ENCODE data around the gene AWAT2.

Gene AWAT2

DNA sequence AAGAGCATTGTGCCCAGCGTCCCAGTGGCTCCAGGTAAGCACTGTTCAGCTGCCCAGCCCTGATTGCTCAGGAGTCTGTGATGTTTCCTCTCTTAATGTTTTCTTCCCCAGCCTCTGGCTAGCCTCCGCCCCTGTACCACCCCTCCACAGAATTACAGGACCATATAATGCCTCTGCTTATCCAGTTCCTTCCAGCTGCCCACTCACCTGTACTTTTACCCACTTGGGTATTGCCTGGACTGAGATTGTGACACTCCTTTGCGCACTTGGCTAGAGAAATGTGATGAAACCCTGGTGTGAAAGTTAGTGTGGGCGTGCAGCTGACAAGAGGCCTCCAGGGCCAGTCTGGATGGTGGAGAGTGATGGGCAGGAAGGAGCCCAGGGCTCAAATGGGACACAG is at the start of gene AWAT2:
Gene AWAT2 (minus strand): TSS at position 14 of the 400 bp plus-strand sequence. CDS start 6 bp downstream, at position 8.
- no peak for DNase-seq

DNA sequence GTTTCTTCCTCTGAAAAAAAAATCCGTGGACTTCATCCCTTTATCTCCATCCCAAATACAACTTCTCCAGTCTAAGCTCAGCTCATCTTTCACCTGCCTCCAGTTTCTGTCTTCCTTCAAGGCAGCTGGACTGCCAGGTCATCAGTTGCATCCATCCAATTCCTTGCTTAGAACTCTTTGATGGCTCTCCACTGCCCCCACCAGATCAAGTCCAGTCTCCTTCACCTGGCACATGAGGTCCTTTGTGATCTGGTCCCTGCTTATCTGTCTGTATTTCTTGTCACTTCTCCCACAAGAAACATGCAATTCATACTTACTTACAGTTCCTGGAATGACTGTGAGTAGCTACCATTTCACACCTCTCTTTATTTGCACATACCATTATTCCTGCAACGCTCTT is 46.3 kb upstream of the AWAT2 start:
- no peak for DNase-seq

GRCh38 chrX:70092247-70092646 is 42.5 kb upstream of the AWAT2 start:
- DNase-seq = no peak

- DNase-seq = no peak
These were observed 40.0 kb upstream of the AWAT2 start for GRCh38 chrX:70089604-70090297.

GRCh38 chrX:70088751-70089150 is 39.0 kb upstream of the AWAT2 start:
- DNase-seq = no peak

DNA sequence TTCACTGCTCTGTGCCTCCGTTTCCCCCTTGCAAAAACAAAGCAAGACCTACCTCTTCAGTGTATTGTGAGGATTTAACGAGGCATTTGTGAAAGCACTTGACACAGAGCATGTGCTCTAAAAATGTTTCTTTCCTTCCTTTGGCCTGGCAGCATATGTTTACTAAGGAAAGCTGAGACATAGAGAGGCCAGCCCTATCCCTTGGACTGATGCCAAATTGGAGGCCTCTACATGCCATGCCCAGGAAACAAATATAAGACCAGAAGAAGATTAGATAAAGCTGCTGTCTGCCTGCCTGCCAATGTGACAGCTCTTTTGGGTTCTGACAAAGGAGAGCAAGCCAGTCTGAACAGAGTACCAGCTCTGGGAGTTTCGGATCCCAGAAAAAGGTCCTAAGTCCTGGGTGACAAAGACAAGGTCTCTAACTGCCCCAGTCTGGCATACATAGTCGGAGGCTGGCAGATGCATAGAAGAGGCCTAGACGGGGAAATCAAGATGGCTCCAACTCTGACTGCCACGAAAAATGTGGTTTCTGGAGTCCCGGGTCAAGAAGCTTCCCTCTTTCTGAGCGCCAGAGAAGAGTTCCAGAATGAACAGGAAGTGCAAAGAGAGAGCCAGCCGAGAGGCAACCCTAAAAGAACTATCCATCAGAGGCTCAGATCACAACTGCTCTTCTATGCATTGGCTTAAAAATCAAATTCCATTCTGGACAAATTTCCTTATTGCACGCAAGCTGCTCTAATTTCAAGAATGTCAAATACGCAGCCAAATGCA is 38.3 kb upstream of the AWAT2 start:
- DNase-seq = no peak

DNA sequence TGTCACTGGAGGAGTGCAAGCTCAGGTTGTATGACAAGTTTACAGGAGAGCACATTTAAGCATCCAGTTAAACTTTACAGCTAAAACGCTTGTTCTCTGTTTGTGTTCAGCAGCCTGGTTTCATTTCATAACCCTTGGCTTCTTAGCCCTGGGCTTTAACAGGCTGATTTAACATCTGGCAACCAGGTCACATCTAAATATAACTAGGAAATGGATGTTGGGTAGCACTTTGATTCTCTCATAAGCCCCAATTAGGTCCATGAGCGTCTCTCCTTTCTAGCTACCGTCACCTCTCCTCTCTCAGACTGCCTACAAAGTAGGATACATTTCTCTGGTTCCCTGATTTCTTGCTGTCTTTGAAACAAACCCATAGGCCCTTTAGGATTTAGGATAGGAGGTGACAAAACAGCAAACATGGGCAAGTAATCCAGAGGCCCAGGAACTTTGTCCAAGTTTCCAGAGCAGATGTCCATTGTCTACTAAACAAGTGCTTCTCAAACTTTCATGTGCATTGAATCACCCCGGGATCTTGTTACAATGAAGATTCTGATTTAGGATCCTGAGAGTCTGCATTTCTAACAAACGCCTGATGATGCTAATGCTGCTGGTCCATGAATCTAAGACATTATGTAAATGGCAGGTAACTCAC is 35.0 kb upstream of the AWAT2 start:
- no peak for DNase-seq

DNA sequence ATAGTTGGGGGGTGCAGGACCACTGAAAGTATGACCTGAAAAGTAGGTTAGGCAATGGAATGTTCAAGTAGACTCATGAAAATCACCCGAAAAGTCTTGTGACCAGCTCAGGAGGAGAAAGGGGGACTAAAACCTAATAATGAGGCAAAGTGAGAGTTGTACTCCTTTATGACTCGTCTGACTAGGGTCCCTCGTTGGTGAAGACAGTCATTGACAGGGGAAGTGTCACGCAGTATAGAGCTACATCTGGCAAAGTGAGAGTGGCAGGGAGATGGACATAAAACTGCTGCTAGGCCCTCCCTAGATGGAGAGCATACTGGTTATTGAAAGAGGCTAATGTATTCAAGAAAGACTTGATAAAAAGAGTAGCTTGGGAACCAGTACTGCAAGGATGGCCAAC is 33.0 kb upstream of the AWAT2 start:
- no peak for DNase-seq

GRCh38 chrX:70079870-70080269 is 30.1 kb upstream of the AWAT2 start:
- no peak for DNase-seq

DNA sequence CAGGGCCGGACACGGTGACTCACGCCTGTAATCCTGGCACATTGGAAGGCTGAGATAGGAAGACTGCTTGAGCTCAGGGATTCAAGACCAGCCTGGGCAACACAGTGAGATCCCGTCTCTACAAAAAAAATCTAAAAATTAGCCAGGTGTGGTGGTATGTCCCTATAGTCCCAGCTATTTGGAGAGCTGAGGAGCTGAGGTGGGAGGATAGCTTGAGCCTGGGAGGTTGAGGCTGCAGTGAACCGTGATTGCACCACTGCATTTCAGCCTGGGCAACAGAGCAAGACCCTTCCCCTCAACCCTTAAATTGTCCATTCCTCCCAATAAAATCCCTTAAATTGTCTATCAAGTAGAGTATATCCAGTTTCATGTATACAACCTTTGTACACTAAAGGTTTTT is 29.6 kb upstream of the AWAT2 start:
- no peak for DNase-seq

GRCh38 chrX:70066646-70067045 is 16.9 kb upstream of the AWAT2 start:
- no peak for DNase-seq

DNA sequence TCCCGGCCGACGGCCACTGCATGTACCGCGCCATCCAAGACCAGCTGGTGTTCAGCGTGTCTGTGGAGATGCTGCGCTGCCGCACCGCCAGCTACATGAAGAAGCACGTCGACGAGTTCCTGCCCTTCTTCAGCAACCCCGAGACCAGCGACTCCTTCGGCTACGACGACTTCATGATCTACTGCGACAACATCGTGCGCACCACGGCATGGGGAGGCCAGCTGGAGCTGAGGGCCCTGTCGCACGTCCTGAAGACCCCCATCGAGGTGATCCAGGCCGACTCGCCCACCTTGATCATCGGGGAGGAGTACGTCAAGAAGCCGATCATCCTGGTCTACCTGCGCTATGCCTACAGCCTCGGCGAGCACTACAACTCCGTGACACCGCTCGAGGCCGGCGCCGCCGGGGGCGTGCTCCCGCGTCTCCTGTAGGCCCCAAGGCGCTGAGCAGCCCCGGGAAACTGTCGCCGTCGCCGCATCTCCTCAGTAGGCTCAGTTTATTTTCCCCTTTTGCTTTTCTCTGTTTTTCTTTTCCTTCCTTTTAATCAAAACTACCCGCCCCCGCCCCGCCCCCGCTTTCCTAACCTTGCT is 13.3 kb upstream of the AWAT2 start:
- no peak for DNase-seq

GRCh38 chrX:70062076-70062475 is 12.3 kb upstream of the AWAT2 start, which contains the start of gene OTUD6A:
TSS of gene OTUD6A (plus strand) at chrX:70062457. CDS start at chrX:70062525, 68 bp downstream.
- no peak for DNase-seq

GRCh38 chrX:70054391-70054790 is 4.7 kb upstream of the AWAT2 start:
- DNase-seq = no peak

DNA sequence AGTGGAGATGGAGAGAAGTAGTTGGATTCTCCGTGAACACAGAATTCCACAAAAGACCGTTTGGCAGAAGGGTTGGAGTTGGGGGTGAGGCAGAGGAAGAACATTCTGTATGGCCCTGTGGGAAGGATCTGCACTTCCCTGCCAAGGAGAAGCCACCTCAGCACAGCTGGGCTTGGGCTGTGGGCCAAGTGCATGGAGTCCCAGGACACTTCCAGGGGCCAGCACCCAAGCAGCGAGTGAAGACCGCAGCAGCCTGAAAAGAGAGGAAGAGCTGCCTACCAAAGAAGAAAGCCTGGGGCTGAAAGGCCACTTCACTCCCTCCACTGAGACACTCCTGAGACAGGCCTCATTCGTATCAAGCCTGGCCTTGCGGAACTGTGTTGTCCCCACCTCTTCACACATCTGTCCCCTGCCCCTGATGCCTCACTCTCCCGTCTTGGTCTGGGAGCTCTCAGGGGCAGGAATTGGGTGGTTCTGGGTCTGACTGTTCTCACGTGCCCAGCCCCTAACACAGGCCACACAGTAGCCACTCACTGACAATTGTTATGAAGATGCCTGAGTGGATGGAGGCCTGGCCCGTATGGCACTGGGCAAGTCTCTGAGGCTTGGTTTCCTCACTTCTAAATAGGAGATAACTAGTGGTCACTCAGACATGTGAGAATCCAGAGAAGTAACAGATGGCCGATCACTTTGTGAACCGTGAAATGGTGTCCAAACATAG is 3.3 kb upstream of the AWAT2 start:
- DNase-seq = no peak

DNA sequence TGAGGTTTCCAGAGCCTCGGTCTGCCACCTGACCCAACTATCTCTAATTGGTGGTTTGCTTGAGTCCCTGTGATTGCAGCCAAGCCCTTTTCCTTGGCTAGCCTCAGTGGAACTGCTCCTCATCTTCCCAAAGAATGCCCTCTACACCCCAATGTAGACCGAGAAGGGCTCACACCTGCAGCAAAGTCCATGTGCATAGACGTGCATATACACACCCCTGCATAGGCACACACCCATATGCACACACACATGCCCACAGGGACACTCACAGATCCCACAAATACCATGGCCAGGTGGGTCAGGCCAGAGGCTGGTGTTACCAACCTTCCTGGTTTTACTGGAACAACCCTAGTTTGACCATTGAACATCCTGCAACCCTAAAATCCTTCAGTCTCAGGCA is 332 bp downstream of the AWAT2 start:
- no peak for DNase-seq

DNA sequence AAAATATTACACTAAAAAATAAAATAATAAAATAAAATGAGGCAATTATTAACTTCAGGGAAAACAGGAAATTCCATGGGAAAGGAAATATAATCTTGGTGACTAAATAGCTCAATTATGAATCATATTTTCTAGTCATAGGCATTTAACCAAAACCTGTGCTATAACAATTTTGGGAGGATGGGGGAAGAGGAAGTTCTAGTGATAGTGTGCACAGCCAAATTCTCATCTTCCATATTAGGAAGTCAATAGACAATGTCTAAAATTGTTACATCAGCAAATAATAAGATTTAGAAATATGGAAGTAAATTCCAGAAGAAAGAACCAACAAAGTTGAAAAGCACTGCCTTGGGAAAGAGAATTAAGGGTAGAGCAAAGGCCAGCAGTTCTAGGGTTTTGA is 2.8 kb downstream of the AWAT2 start:
- no peak for DNase-seq

- DNase-seq = no peak
These were observed 5.0 kb downstream of the AWAT2 start for GRCh38 chrX:70044541-70045245.

- no peak for DNase-seq
These were observed 6.1 kb downstream of the AWAT2 start for GRCh38 chrX:70043685-70044084.

- DNase-seq = no peak
These were observed 7.1 kb downstream of the AWAT2 start for GRCh38 chrX:70042399-70043371.

GRCh38 chrX:70041993-70042392 is 7.7 kb downstream of the AWAT2 start:
- DNase-seq = no peak
